ENCODE results near the gene FGF12. TPM values are rescaled to one million over a fixed set of nuclear protein-coding genes. Genes with fewer than 3 reads are reported as not detected.

Gene FGF12
- total RNA-seq, 1 donor from 2014 or later = 7.0 TPM

- no peak for DNase-seq (ENCODE audit: low spot score)
Measured at GRCh38 chr3:192340031-192340430, 387.3 kb downstream of the FGF12 start.

DNA sequence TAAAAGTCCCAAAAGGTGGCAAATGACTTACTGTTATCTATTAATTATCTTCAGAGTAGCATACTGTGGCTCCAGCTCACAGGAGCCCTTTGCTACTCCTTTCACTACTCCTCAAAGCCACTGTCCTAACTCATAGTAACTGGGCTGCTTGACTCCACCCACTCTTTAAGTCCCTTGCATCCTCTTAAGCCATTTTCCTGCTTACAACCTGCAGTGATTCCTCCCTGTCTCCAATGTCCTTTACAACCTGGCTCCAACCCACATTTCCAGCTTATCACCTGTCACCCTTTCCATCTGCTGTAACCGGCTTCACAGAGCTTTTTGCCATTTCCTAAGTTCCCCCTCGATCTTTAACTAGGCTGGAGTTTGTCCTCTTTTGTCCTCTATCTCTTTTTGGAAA, 388.1 kb downstream of the FGF12 start:
- DNase-seq (ENCODE audit: low spot score) = no peak

GRCh38 chr3:192336286-192336685, 391.1 kb downstream of the FGF12 start:
- no peak for DNase-seq (ENCODE audit: low spot score)

GRCh38 chr3:192332386-192333291, 394.7 kb downstream of the FGF12 start:
- no peak for DNase-seq (ENCODE audit: low spot score)

- DNase-seq (ENCODE audit: low spot score) = no peak
Measured at GRCh38 chr3:192331749-192332385, 395.5 kb downstream of the FGF12 start.

- DNase-seq (ENCODE audit: low spot score) = no peak
Measured at GRCh38 chr3:192326656-192327055, 400.7 kb downstream of the FGF12 start.

- no peak for DNase-seq (ENCODE audit: low spot score)
Measured at GRCh38 chr3:192317564-192317963, 409.8 kb downstream of the FGF12 start.

DNA sequence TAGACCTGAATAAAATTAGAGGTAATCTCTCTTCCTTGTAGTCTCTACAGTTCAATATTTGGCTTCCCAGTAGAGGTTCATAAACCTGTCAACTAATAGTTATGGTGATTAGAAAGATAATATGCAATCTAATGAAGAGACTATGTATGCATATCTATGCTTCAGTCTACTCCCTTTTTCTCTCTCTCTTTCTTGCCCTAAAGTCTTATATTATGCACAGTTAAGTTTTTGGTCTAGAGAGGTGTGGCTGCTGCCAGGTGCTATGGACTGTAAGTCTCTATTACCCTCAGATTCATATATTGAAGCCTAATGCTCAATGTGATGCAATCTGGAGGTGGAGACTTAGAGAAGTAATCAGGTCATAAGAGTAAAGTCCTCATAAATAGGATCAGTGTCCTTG, 413.7 kb downstream of the FGF12 start:
- DNase-seq (ENCODE audit: low spot score) = no peak

- no peak for DNase-seq (ENCODE audit: low spot score)
Measured at GRCh38 chr3:192307631-192308030, 419.7 kb downstream of the FGF12 start.

- no peak for DNase-seq (ENCODE audit: low spot score)
Measured at GRCh38 chr3:192303235-192303634, 424.1 kb downstream of the FGF12 start.

- no peak for DNase-seq (ENCODE audit: low spot score)
Measured at GRCh38 chr3:192302721-192303120, 424.6 kb downstream of the FGF12 start.

- no peak for DNase-seq (ENCODE audit: low spot score)
Measured at GRCh38 chr3:192299921-192300320, 427.4 kb downstream of the FGF12 start.

- no peak for DNase-seq (ENCODE audit: low spot score)
Measured at GRCh38 chr3:192296845-192297244, 430.5 kb downstream of the FGF12 start.

- DNase-seq (ENCODE audit: low spot score) = no peak
Measured at GRCh38 chr3:192284443-192285072, 442.8 kb downstream of the FGF12 start.

- no peak for DNase-seq (ENCODE audit: low spot score)
Measured at GRCh38 chr3:192281207-192281880, 446.0 kb downstream of the FGF12 start.

- no peak for DNase-seq (ENCODE audit: low spot score)
Measured at GRCh38 chr3:192279664-192280063, 447.7 kb downstream of the FGF12 start.

DNA sequence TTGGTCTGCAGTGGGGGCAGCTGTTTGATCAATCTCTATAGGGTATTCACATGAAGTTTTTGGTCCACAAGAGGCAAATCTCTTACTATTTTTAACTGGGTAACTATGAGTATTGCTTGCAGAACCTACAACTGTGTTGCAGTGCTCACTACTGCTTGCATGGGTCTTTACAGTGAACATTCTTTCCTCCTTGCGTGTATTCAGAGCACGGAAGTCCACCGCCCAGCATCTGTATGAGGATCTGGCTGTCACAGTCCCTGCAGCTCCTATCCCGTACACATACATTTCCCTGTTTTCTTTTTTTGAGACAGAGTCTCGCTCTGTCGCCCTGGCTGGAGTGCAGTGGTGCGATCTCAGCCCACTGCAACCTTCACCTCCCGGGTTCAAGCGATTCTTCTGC, 449.9 kb downstream of the FGF12 start:
- DNase-seq (ENCODE audit: low spot score) = no peak

DNA sequence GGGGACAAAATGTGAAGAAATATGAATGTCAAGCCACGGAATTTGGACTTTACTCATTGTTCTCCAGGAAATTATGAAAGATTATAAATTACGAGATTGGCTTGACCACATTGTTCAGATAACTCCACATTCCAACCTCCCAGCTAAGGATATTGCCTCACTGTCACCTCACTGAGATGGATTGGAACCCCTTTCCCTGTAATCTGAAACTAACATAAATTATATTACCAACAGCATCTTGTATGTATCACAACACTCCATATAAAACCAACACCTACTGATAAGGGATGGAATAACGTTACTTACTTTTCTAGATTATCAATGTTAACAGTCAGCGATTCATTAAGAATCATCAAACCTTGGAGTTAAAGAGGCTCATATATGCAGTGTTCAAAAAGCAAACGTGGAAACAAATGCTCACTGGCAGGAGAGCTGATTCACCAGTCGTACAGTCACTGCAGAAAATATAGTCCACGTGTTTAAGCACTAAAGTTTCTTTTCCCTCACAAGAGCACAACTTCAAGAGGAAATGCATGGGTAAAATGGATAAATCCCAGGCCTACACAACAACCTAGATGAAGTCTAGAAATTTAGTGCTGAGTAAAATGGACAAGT, 451.5 kb downstream of the FGF12 start:
- DNase-seq (ENCODE audit: low spot score) = peak; percentile 17

GRCh38 chr3:192273697-192274010, 453.7 kb downstream of the FGF12 start:
- peak; percentile 17 for DNase-seq (ENCODE audit: low spot score)

DNA sequence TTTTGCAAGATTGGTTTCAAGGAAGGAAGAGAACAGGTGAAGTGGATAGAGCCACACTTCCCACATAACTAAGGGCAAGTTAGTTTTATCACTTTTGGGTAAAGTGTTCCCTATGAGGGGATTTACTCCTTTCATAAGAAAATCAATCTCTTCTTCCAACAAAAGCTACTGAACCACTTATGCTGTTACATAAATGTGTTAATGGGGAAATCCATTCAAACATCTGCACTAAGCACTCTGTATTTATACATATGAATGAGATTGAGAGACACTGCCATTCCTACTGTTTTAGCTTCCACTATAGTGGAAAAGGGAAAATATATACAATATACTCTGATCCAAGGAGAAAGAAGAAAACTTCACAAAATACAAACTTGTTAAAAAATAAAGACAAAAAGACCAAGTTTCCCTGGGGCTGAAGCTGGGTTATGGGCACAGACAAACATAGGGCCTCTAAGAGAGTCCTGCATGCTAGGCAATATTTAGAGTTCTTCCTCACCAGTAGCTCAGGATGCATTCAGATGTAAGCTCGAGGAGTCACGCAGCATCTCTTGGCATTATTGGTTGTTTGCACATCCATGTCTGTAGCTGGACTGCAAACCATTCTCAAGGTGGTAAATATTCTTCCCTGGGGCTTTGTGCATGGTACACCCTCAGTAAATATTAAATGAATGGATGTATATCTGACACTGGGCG, 454.2 kb downstream of the FGF12 start:
- no peak for DNase-seq (ENCODE audit: low spot score)

DNA sequence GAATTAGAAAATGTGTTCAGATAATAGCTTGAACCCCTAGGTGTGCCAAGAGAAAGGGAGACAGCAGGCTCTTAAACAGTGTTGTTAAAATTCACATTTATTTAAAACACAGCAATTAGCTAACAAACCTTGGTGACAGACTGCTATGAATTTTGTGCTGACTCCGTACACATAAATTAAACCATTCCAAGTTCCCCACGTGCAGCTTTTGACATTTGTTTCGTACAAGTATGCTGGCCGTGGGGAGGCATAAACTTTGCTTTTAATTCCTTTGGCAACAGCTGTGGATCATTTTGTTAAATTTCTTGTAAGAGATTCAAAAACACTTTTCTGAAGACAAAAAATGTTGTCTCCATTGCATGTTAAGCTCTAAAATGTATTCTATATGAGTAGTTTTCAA, 465.3 kb downstream of the FGF12 start:
- DNase-seq (ENCODE audit: low spot score) = no peak
